ENCODE data around the gene ZNF26. TPM values are rescaled to one million over a fixed set of nuclear protein-coding genes. Genes with fewer than 3 reads are reported as not detected.

ZNF26 gene
- total and polyA plus RNA-seq, 2 donors (not counting 1 experiment from before 2014, with no cell fraction given): 36.0 to 38.3 TPM

- Histone ChIP-seq H3K4me3 (ENCODE audit: control extremely low read depth in 1 of 5, extremely low read depth in 1 of 5, insufficient read depth in 1 of 5, low read depth in 2 of 5, low read length in 4 of 5) (no peak overlapping the region), H3K27me3 (replicated peaks in 1 of 4; ENCODE audit: control extremely low read depth in 1 of 4, control insufficient read depth in 3 of 4, insufficient read depth in 4 of 4, low read length in 3 of 4) (no peaks in the 10 kb centered on the region), H3K79me2 (ENCODE audit: control insufficient read depth, insufficient read depth, low read length) (no peaks in the 10 kb centered on the region), H3K9me3 (ENCODE audit: control extremely low read depth in 1 of 3, control insufficient read depth in 2 of 3, insufficient read depth in 1 of 3, low read length in 2 of 3) (peaks cover 0 to 75% (median 29%) of the 10 kb centered on the region in 3 donors), H2AFZ (ENCODE audit: insufficient read depth, low read depth, low read length, poor library complexity, severe bottlenecking) (no peak overlapping the region), H3K36me3 (replicated peaks in 1 of 2; ENCODE audit: control extremely low read depth in 1 of 2, control insufficient read depth in 1 of 2, extremely low read depth in 1 of 2, insufficient read depth in 2 of 2, low read length in 1 of 2) (peaks cover 0 to 37% of the 10 kb centered on the region in 2 experiments), H3K9ac (ENCODE audit: low read length) (no peak overlapping the region), H3K27ac (ENCODE audit: low read length in 2 of 2) (no peak overlapping the region), H4K20me1 (ENCODE audit: control insufficient read depth, insufficient read depth, low read length, poor library complexity, severe bottlenecking) (no peaks in the 10 kb centered on the region), H3K4me2 (replicated peaks; ENCODE audit: low read depth, low read length, poor library complexity, severe bottlenecking) (no peak overlapping the region), H3K4me1 (ENCODE audit: control insufficient read depth in 2 of 2, insufficient read depth in 2 of 2, low read length in 2 of 2) (no peaks in the 10 kb centered on the region)
- ATAC-seq (ENCODE audit: low read depth) (no peak), DNase-seq (no peak)
- CTCF ChIA-PET: no interaction called here
- Mint-ChIP-seq H3K4me1 (no peaks in the 10 kb centered on the region), H3K27me3 (no peaks in the 10 kb centered on the region), H3K4me3 (no peak overlapping the region), H3K9me3 (ENCODE audit: insufficient read depth) (peaks cover 22% of the 10 kb centered on the region), H3K27ac (no peak overlapping the region)
- POLR2A ChIA-PET: no interaction called here
- intact Hi-C loops (cut with micrococcal nuclease): no loop called here
- TF ChIP-seq CTCF (IDR thresholded peaks at IDR 0.05) (no peak), EZH2 (IDR thresholded peaks at IDR 0.05; ENCODE audit: borderline replicate concordance, insufficient read depth, low read depth, low read length, poor library complexity, severe bottlenecking) (no peak)
- 97% methylated on average over 8 of the region's 15 CpGs for WGBS (ENCODE audit: insufficient coverage)
Observed at GRCh38 chr12:132940071-132940719, 46.0 kb upstream of the ZNF26 start.

- intact Hi-C loops (cut with micrococcal nuclease): no loop called here
- ChIA-PET CTCF (interaction anchor here (0.8 kb wide), 1 partner anchor 8 kb away, joined by 3 read pairs; no protein-coding TSS in a partner anchor), POLR2A (no interaction called here)
- ATAC-seq (ENCODE audit: low read depth): no peak
- Histone ChIP-seq H2AFZ (ENCODE audit: insufficient read depth, low read depth, low read length, poor library complexity, severe bottlenecking) (no peak overlapping the region), H3K27me3 (replicated peaks in 1 of 4; ENCODE audit: control extremely low read depth in 1 of 4, control insufficient read depth in 3 of 4, insufficient read depth in 4 of 4, low read length in 3 of 4) (no peaks in the 10 kb centered on the region), H3K9me3 (ENCODE audit: control extremely low read depth in 1 of 3, control insufficient read depth in 2 of 3, insufficient read depth in 1 of 3, low read length in 2 of 3) (peaks cover 0 to 80% (median 26%) of the 10 kb centered on the region in 3 donors), H3K36me3 (replicated peaks in 1 of 2; ENCODE audit: control extremely low read depth in 1 of 2, control insufficient read depth in 1 of 2, extremely low read depth in 1 of 2, insufficient read depth in 2 of 2, low read length in 1 of 2) (peaks cover 0 to 46% of the 10 kb centered on the region in 2 experiments), H3K4me2 (replicated peaks; ENCODE audit: low read depth, low read length, poor library complexity, severe bottlenecking) (no peak overlapping the region), H3K9ac (ENCODE audit: low read length) (no peak overlapping the region), H3K4me1 (ENCODE audit: control insufficient read depth in 2 of 2, insufficient read depth in 2 of 2, low read length in 2 of 2) (no peaks in the 10 kb centered on the region), H3K79me2 (ENCODE audit: control insufficient read depth, insufficient read depth, low read length) (peaks cover 6% of the 10 kb centered on the region), H3K4me3 (ENCODE audit: control extremely low read depth in 1 of 5, extremely low read depth in 1 of 5, insufficient read depth in 1 of 5, low read depth in 2 of 5, low read length in 4 of 5) (no peak overlapping the region), H4K20me1 (ENCODE audit: control insufficient read depth, insufficient read depth, low read length, poor library complexity, severe bottlenecking) (no peaks in the 10 kb centered on the region), H3K27ac (ENCODE audit: low read length in 2 of 2) (no peak overlapping the region)
- Mint-ChIP-seq H3K4me1 (no peaks in the 10 kb centered on the region), H3K27me3 (no peaks in the 10 kb centered on the region), H3K4me3 (no peak overlapping the region), H3K27ac (no peak overlapping the region), H3K9me3 (ENCODE audit: insufficient read depth) (peaks cover 15% of the 10 kb centered on the region)
- WGBS (ENCODE audit: insufficient coverage): 96% methylated on average over 32 of the region's 34 CpGs
- TF ChIP-seq CTCF (IDR thresholded peaks at IDR 0.05): no peak
- no peak for TF ChIP-seq EZH2 (IDR thresholded peaks at IDR 0.05; ENCODE audit: borderline replicate concordance, insufficient read depth, low read depth, low read length, poor library complexity, severe bottlenecking)
- no peak for DNase-seq
Observed at GRCh38 chr12:132941336-132941954, 44.7 kb upstream of the ZNF26 start.

Data from B cell (primary cell).